Peyer's patch (tissue), 4 donors: Measurements from ENCODE around the gene ANKRD9.
"Not testable (repeated sequence)": the region's sequence is repeated elsewhere in the genome, so short reads cannot be mapped to it uniquely, and the experiment has no call there.

Experiments
- POLR2A ChIP-seq, 2 donors: fragments of 450-650 bp; IDR thresholded peaks; one replicate each; pipeline ENCODE4 v1.5.1; 2017; ENCODE audit warnings: antibody characterized with exemption in 2 of 2, mild to moderate bottlenecking in 2 of 2, moderate library complexity in 2 of 2
- TF ChIP-seq, protein P1 (sequence below), 6 experiments: fragments of 450-650 bp in 4 of 6; fragments of 200-600 bp in 2 of 6; sonication (generic) in 1 of 6; IDR thresholded peaks; one replicate each; pipeline ENCODE4 v1.5.1; 2017 to 2019; ENCODE audit warnings: antibody characterized with exemption in 6 of 6, mild to moderate bottlenecking in 3 of 6, moderate library complexity in 1 of 6

DNA sequence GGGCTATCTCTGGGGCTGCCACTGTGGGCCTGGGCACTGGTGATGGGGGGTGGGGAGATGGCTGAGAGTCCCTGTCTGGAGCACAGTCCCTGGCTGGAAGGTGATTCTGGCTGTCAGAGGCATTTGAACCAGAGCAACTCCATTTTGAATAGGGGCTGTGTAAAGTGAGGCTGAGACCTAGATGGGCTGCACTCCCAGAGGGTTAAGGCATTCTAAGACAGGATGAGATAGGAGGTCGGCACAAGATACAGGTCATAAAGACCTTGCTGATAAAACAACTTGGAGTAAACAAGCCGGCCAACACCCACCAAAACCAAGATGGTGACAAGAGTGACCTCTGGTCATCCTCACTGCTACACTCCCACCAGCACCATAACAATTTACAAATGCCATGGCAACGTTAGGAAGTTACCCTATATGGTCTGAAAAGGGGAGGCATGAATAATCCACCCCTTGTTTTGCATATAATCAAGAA lies 41.4 kb upstream of the ANKRD9 start:
- TF ChIP-seq, protein P1, sequence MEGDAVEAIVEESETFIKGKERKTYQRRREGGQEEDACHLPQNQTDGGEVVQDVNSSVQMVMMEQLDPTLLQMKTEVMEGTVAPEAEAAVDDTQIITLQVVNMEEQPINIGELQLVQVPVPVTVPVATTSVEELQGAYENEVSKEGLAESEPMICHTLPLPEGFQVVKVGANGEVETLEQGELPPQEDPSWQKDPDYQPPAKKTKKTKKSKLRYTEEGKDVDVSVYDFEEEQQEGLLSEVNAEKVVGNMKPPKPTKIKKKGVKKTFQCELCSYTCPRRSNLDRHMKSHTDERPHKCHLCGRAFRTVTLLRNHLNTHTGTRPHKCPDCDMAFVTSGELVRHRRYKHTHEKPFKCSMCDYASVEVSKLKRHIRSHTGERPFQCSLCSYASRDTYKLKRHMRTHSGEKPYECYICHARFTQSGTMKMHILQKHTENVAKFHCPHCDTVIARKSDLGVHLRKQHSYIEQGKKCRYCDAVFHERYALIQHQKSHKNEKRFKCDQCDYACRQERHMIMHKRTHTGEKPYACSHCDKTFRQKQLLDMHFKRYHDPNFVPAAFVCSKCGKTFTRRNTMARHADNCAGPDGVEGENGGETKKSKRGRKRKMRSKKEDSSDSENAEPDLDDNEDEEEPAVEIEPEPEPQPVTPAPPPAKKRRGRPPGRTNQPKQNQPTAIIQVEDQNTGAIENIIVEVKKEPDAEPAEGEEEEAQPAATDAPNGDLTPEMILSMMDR (IDR thresholded peaks at IDR 0.05): not testable (repeated sequence)
- TF ChIP-seq POLR2A (IDR thresholded peaks at IDR 0.05): not testable (repeated sequence)
